HG03378 (cell line): Measurements from ENCODE around the gene WDR64.
"Not testable (repeated sequence)": the region's sequence is repeated elsewhere in the genome, so short reads cannot be mapped to it uniquely, and the experiment has no call there.

Source experiments
- ATAC-seq: cut with Tn5 transposase; IDR thresholded peaks from one replicate; pipeline ENCODE4 v1.9.1; 2021; ENCODE audit warnings: mild to moderate bottlenecking, moderate library complexity; ENCODE audit not compliant: unreplicated experiment

Gene WDR64

DNA sequence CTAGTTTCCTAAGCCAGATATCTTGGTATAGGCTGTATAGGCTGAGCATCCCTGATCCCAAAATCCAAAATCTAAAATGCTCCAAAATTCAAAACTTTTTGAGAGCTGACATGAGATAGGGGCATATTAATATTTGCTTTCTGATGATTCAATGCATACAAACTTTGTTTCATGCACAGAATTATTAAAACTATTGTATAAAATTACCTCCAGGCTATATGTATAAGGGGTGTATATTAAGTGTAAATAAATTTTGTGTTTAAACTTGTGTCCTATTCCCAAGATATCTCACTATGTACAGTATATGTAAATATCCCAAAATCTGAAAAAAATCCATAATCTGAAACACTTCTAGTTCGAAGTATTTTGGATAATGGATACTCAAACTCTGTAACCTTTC is 2.6 kb downstream of the WDR64 start:
- ATAC-seq = no peak

DNA sequence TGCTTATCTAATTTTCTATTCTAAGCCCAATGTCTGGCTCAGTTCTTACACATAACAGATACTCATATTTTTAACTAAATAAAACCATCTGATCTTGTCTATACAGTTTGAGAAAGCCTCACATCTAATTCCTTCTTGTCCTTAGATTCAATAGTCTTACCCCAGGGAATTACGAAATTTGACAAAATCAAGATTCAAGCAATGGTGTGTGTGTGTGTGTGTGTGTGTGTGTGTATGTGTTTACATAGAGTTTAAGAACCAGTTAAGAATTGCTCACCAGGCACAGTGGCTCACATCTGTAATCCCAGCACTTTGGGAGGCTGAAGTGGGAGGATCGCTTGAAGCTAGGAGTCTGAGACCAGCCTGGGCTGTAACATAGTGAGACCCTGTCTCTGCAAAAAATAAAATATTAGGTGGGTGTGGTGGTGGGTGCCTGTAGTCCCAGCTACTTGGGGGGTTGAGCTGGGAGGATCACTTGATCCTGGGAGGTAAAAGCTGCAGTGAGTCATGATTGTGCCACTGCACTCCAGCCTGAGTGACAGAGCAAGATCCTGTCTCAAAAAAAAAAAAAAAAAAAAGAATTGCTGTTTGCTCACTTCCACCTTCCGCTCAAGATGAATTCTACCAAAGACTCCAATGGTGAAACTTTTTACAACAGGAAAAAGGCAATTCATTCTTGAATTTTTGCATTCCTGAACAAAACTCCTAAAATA is 6.2 kb downstream of the WDR64 start:
- no peak for ATAC-seq

- ATAC-seq = not testable (repeated sequence)
Measured at GRCh38 chr1:241659016-241659415, 6.9 kb downstream of the WDR64 start.

- ATAC-seq = no peak
Measured at GRCh38 chr1:241660424-241660972, 8.4 kb downstream of the WDR64 start.

DNA sequence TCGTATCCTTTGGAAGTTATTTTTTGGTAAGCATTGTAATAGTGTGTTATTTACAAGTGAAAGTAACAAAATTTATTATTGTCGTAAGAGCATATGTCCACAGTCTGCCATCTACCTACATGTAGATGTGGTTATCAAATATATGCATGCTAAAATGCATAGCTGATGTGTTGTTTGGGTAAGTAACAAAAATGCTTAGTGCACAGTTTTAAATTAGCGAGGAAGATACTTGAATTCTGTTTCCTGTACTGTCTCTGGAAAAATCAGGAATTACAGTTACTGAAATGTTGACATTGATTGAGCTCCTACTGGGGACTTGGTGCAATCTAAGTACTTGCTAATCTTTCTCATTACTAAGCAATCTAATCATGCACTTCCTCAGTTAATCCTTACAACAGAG is 14.3 kb downstream of the WDR64 start:
- ATAC-seq = no peak

- ATAC-seq = no peak
Measured at GRCh38 chr1:241672301-241672700, 20.2 kb downstream of the WDR64 start.

GRCh38 chr1:241674805-241675384 is 22.8 kb downstream of the WDR64 start:
- no peak for ATAC-seq

GRCh38 chr1:241675983-241676382 is 23.9 kb downstream of the WDR64 start:
- no peak for ATAC-seq

GRCh38 chr1:241677201-241677600 is 25.1 kb downstream of the WDR64 start:
- ATAC-seq = peak; percentile 82

DNA sequence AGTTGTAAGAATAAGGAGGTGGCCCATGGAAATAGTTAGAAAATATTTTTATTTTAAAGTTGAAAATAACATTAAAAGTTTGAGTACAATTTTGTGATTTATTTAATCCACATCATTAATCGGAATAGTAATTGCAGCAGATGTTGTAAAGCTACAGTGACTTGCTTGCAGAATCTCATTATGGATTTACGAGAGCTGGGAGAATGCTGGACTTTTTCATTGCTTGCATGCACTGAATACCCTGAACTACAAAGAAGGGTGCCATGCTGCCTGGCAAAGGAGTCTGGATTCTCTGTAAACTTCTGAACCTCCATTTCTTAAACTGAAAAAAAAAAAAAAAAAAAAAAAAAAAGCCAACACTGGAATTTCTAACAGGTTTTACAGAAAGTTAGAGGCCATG is 26.5 kb downstream of the WDR64 start:
- ATAC-seq = no peak

- ATAC-seq = no peak
Measured at GRCh38 chr1:241679404-241679803, 27.3 kb downstream of the WDR64 start.

DNA sequence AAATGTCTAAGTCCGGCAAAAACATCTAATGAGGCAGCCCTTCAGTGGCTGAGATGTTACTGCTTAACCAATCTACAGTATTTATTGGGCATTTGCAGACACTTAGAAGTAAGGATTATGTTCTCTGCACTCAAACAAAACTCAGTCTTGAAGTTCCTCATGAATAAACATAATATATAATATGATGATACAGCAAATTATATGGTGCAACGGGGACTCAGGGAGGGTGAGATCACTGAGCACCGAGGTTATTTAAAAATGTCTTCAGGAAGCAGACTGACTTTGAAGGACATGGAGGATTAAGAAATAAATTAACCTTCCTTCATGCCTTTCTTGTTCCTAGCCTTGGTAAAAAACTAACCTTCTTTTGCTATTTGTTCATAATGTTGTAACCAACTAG is 27.9 kb downstream of the WDR64 start:
- ATAC-seq = no peak

GRCh38 chr1:241681861-241682448 is 29.9 kb downstream of the WDR64 start:
- not testable (repeated sequence) for ATAC-seq

DNA sequence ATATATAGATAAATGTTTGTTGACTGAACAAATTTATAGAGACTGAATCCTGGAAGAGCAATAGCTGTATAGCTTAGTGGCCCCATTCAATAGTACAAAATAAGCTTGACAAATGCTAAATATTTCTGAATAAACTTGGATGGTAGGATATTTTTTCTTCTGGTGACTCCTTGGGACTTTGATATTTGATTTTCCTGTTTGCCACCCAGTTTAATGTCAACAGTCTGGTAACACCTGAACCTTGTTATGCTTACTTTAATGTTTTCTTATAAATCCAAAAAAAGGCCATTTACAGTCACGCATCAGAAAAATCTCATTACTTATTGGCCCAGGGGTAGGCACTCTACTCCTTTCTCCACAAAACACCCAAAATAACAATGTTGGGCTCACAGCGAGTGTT is 30.8 kb downstream of the WDR64 start:
- no peak for ATAC-seq

DNA sequence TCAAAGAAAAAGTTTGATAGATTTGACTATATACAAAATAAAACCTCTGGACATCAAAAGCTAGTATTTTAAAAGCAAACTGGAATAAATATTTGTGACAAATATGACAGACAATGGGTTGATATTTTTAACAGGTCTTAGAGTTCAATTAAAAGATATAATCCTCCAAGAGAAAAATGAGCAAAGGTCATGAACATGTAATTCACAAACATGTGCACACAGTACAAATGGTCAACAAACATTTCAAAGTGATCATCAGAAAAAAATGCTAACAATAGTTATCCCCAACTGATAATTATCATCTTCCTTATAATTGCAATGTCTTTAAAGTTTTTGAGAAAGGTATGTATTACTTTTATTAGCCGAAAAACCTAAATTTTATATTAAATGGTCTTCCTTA is 32.0 kb downstream of the WDR64 start:
- ATAC-seq = no peak

DNA sequence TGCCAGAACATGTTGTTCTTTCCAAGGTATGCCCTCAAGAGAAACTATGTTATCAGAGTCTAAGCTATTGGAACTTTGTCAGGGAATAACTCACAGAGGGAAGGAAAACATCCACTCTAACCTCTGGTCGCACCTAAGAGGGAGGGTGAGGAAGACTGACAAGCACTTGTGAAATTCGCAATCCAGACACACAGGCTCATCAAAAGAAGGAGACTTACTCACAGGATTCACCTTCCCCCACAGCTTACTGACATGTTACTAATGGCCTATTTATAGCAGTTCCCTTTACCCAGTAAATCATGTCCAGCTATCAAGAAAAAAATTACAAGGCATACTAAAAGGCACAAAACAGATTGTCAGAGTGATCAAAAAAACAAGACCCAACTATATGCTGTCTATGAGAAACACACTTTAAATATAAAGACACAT is 36.9 kb downstream of the WDR64 start:
- no peak for ATAC-seq

DNA sequence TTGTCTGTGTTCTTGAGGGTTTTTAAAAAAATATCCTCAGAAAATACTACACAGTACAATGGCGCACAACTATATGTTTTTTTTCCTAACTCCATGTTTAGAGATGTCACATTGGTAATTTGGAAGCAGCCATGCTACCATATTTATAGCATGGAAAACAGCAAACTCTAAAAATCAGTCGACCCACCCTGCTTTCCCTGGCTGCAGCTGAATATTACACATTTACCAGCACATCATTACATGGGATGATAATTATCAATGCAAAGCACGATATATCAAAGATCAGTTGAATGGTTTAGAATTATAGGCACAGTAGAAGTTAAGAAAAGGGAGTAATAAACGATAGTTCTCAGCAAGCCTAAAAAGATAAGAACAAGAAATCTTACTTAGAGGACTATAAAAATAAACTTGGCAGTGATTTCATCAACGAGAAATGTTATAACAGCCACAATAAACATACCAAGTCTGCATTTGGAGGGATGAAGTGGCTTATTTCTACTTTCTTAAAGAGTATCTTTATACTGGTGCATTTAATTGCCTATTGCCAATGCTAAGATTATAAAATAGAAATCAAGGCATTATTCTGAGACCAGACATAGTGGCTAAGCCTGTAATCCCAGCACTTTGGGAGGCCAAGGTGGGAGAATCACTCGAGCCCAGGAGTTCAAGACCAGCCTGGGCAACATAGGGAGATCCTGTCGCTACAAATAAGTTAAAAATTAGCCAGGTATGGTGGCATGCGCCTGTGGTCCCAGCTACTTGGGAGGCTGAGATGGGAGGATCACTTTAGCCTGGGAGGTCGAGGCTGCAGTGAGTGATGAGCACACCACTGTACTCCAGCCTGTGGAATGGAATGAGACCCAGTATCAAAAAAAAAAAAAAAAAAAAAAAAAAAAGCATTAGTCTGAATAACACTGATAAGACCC is 43.4 kb downstream of the WDR64 start:
- ATAC-seq = no peak

- no peak for ATAC-seq
Measured at GRCh38 chr1:241696172-241696814, 44.2 kb downstream of the WDR64 start.

GRCh38 chr1:241696815-241697639 is 44.9 kb downstream of the WDR64 start:
- no peak for ATAC-seq

GRCh38 chr1:241697640-241698018 is 45.5 kb downstream of the WDR64 start:
- no peak for ATAC-seq
